Measurements from ENCODE around the gene PDCD11.

Gene PDCD11

DNA sequence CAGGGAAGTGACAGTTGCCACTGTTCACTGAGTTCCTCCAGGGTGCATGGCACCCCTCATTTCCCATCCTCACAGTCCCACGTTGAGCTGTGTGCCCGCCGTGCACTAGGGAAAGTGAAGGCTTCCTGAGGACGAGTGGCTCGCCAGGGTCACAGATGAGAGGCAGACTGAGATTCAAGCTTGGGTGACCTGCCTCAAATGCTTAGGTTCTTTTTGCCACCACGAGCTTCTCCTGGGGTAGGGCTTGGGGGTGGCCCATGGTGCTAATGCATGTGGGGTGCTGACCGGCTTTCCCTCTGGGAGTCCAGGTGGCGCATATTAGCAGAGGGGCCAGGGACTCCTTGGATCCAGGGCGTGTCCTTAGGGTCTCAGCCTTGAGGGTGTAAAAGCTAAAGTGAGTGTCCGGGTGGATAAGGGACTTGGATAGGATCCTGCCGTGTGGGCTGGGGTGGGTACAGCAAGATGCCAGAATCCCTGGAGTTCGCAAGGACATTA lies 53.8 kb downstream of the PDCD11 start:
- DNase-seq = no peak

DNA sequence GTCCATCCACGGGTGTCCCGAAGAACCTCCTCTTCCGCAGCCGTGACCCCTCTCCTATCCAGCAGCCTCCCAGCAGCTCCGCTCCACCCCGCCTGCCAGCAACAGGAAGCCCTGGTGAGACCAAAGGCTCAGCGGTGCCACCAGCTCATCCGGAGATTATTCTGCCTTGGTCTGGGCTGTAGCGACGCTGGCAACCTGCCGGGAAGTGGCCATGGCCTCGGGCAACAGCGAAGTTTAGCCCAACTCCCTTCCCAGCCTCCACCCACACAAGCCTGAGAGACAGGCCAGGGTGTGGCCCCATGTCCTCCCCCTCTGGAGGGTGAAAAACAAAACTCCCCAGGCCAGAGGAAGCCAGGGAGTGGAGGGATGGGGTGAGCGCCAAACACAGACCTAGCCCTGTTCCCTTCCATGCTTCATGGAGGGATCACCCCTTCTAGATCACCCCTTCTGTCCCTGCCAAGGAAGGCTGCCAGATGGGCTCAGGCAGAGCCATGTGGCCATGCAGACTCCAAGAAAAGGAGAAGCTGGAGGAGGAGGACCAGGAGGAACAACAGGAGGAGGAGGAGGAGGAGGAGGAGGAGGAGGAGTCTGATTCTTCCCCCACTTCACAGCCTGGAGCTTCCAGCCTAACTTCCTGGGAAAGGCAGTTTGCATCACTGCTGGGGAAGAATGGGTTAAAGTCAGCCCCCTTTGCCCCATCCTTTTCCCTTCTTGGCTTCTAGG lies 54.8 kb downstream of the PDCD11 start:
- DNase-seq = peak; percentile 55 to 71 (median 66)

DNA sequence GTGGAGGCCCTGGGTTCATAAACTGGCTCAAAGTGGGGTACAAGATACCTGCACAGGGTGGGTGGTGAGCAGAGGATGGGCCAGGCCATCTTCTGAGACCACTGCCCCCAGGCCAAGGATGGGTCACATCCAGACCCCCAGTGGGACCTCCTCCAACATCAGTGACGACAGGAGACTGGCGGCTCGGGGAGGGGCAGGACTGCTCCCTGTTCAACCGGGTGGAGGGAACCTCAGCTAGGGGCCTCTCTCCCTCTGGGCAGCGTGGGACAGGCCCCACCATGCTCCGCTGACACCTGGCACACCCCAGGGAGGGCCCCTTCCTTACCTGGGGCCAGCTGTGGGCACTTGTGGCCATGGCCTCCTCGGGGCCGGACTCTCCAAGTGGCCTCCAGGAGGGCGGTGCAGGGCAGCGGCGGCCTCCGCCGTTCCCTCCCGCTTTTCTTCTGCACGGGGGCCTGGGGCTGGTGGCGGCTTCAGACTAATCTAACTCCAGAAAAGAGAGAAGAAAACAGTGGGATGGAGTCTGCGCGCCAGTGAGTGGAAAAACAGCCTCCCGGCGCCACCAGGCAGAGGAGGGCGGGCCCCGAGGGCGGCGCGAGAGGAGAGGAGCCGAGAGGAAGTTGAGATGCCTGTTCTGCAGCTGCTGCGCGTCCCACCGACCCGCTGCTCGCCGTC lies 55.5 kb downstream of the PDCD11 start, which contains the start of gene CALHM2:
Gene CALHM2, minus strand, starts transcription at position 540 of the 675 bp plus-strand sequence. CDS start 2,429 bp downstream, outside the sequence.
- DNase-seq = peak; percentile 68 to 86 (median 69)

DNA sequence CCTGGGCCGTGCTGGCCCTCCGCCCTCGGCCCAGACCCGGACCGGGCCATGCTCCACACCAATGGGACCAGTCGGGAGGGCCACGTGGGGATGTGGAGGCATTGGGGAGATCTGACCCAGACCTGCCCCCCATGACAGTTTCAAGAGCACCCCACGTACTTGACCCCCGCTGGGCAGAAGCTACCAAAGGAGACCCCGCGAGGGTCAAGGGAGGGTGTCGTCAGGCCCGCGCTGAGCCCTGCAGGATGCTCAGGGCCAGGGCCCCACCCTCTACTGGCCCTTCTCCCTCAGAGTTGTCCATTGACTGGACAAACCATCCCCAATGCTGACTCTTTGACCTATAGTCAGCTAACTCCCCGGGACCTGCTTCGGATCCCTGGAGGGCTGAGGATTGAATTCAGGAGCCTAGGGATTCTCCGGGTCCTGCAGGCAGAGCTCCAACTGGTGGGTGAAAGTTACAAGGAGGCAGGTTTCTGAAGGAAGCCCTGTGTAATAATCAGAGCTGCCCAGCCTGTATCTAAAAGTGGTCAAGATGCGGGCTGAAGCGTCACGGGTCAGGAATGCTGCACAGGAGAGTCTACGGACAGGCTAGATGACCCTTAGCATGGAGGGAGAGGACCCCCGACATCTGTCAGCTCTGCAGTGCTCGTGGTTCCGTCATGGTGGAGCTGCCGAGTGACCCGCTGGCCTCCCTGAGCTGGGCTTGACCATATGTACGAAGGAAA lies 56.2 kb downstream of the PDCD11 start:
- DNase-seq = no peak

DNA sequence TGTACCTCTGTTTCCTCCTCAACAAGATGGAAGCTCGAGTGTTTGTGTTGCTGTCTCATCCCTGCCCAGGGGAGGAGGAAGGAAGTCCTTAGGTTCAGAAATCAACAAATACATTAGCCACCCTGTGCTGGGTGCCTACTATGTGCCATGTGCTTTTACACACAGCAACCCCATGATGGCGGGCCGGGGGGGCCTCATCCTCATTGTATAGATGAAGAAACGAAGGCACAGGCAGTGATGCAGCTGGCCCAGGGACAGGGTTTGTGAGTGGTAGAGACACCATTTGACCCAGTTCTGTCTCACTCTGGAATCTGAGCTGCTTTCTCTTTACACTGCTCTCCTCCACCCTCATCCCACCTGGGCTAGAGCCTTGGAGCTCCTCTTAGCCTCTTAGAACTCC lies 57.6 kb downstream of the PDCD11 start:
- DNase-seq = no peak

DNA sequence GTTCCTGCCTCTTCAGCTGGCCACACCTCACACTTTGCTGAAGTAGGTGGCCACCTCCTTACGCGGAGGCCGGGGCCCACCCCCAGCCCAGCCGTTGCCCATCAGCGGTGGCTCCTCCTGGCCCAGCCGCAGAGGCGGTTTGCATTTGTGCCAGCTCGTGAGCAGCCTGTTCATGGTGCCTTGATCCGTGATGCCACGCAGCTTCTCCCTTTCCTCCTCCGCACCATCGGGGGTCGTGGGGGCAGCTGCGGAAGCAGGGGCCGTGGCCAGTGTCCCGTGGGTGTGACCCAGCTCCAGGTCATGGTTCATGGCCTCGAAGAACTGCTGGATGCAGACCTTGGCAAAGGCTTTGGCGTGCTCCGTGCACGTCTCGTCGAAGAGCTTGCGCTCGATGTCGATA lies 58.8 kb downstream of the PDCD11 start:
- no peak for DNase-seq

DNA sequence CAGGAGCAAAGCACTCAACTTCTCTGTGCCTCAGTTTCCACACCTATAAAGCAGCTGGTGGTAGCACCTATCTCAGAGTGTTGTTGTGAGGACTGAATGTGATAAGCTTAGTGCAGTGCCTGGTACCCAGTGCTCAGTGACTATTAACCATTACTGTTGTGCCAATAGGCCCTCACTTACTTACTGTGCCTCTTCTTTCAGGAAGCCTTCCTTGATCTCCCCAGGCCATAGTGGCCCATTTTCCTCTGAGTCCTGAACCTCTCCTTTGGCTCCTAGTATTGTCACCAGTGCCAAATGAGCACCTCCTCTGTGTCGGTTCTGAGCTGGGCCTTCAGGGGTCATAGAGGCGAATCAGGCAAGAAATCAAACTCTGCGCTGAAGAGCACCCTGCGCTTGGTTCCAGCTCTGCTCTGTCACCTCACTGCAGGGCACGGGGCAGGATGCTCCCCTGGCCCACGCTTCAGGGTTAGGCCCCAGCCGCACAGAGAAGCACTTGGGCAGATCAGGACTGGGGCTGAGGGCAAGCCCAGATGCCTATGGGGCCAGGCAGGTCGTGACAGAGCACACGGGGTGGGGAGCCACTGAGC lies 59.7 kb downstream of the PDCD11 start:
- no peak for DNase-seq

DNA sequence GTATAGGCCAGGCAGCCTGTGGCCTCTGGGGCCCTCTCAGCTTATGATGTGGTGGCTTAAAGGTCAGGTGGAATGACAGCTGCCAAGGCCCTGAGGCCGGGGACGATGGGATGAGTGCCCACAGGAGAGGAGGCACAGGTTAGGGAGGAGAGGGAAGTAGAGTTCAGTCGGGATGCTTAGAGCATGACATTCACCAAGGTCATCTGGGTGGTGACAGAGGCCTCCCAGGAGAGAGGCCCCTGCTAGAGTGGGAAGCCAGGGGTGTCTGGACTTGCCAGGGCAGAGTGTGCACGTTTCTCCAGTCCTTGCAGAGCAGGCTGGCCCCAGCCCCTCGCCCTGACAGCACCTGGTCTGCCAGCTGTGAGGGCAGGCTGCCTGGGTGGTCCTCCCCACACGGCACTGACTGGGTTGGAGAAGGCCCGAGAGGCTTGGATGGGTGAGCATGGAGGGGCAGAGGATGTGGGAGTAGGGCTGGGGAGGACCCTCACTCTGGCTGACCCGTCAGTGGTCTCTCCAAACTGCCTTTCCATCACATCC lies 60.8 kb downstream of the PDCD11 start:
- no peak for DNase-seq

DNA sequence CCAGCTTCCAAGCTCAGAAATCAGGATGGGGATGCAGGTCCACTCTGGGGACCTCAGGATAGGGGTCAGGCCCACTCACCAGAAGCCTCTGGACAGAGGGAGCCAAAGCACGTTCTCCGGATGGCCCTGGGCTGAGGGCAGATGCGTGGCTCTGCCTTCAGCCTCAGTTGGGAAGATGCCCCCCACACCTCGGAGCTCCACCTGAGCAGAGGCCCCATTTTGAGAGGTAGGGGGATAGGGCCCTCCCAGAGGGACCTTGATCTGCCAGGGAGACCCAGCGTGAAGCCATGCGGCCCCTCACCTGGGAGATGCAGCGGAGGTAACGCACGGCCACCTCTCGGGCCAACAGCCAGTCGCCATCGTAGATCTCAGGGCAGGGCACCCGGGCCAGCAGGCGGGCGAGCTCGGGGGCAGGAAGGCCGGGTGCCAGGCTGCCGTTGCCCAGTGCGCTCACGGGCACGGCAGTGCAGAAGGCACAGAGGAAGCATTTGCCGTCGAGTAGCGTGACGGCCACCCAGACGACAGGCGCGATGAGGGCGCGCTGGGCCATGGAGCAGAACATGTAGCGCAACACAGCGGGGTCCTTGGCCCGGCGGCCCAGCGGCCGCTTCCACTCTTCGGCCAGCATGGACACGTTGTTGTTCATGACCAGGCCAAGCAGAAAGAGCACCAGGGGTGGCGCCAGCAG lies 61.6 kb downstream of the PDCD11 start:
- DNase-seq = no peak

DNA sequence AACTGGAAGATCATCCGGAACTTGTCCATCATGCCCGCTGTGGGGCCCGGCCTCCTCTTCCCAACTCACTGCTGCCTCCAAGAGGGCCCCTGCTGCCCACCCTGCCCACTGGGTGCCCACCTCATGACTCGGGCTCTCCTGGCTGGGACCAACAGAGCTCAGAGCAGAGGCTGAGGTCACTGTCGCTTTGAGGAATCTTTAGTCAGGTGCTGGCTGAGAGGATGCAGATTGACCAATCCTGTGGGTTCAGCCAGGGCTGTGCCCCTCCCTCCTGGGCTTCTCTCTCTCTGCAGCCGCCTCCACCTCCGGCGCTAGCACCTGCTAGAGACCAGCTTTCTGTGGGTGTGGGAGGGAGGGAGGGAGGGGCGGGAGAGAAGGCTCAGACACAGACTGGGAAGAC lies 62.3 kb downstream of the PDCD11 start, which contains the start of gene CALHM1:
Gene CALHM1, minus strand, starts transcription at position 181 of the 400 bp plus-strand sequence. Its CDS starts 149 bp downstream, at position 32.
- DNase-seq = peak; percentile 49 to 58 (median 57)

DNA sequence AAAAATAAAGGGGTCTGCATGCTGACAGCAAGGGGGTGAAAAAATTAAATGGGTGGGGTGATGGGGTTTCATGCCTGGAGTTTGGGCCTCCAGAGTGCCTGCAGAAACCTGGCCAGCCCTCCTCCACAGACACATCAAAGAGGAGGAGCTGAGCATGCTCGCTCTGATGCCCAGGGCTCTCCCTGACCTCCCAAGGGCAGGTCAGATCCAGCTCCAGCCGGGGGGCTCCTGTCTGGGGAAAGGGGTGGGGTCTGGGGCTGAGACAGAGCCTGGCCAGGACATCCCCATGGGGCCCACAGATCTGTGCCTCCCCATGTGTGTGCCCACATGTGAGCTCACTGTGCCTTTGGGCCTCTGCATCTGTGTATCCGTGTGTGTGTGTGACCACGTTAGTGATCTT lies 63.2 kb downstream of the PDCD11 start:
- DNase-seq = no peak

DNA sequence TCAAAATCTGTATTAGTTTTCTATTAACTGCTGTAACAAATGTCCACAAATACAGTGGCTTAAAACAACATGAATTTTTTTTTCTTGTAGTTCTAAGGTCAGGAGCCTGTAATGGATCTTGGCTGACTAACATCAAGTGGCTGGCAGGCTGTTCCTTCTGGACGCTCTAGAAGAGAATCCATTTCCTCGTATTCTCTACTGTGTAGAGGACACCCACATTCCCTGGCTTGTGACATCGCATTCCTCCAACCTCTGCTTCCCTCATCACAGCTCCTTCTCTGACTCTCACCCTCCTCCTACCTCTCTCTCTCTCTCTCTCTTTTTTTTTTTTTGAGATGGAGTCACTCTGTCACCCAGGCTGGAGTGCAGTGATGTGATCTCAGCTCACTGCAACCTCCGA lies 67.1 kb downstream of the PDCD11 start:
- DNase-seq = peak; percentile 64 to 73 (median 67)

DNA sequence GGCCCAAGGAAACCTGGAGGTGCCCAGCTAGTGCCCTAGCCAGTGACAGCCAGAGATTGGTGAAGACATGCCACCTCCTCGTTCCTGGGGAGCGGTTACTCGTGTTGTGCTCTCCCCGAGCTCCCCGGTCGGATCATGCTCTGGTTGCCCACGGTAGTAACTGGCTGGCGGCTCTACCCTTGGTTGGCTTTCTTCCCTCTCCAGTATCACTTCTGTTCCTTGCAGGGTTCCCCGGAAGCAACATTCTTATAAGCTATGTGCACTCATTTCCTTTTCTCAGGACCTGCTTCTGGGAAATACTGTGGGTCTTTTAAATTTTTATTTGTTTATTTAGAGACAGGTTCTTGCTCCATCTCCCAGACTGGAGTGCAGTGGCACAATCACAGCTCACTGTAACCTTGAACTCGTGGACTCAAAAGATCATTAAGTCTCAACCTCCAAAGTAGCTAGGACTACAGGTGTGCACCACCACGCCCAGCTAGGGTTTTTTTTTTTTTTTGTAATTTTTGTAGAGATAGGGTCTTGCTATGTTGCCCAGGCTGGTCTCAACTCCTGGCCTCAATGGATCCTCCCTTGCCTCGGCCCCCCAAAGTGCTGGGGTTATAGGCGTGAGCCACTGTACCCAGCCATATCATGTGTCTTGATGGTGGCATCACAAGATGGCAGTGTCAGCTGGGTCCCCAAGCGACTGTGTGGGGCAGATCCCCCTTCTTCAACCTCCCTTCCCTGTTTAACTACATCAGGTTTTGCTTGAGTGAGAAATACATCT lies 69.2 kb downstream of the PDCD11 start:
- DNase-seq = peak; percentile 74 to 88 (median 76)

DNA sequence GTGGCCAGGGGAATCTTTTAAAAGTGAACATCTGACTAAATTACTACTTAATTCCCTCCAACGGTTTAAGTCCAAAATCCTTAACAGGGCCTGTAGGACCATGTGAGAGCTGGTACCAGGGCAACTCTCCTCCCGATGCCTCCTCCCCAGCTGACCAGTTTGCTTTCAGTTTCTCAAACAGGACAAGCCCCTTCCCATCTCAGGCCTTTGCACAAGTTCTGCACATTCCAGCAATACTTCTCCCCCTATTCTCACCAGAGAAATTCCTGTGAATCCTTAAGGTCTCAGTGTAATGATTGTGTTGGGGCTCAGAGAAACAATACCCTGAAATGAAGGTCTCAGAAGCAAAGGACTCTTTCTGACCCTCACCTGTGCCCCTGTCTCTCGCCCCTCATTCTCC lies 70.3 kb downstream of the PDCD11 start:
- peak in 1 of 3 donors; percentile 29 for DNase-seq

DNA sequence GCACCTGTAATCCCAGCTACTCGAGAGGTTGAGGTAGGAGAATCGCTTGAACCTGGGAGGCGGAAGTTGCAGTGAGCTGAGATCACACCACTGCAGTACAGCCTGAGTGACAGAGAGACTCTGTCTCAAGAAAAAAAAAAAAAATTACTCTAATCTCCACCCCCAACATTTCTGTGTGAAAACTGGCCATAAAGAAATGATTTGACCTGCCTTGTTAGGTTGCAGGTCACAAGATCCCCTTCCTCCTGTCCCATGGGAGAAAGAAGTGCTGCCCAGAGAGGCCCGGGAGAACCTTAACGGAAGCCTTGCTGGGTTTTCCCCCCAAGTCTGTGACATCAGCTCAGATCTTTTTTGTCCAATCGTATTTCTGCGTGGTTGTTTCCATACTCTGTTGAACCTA lies 71.0 kb downstream of the PDCD11 start:
- peak; percentile 42 to 56 (median 47) for DNase-seq

DNA sequence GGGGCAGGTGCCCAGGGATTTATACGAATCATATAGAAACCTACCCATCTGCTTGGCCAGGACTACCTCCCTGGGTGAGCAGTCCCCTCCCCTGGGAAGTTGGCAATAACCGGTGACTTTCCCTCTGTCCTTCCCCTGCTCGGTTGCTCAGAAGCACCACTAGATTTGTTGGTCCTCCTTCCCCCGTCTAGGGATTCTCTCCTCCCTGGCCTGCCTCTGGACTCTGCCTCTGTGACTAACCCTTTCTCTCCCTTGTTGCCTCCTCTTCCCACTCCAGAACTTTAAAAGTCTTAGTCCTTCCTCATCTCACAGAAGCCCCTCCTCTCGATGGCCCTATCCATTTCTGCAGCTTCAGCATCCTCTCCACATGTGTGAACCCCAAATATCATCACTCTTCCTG lies 72.8 kb downstream of the PDCD11 start:
- peak; percentile 56 to 71 (median 62) for DNase-seq

DNA sequence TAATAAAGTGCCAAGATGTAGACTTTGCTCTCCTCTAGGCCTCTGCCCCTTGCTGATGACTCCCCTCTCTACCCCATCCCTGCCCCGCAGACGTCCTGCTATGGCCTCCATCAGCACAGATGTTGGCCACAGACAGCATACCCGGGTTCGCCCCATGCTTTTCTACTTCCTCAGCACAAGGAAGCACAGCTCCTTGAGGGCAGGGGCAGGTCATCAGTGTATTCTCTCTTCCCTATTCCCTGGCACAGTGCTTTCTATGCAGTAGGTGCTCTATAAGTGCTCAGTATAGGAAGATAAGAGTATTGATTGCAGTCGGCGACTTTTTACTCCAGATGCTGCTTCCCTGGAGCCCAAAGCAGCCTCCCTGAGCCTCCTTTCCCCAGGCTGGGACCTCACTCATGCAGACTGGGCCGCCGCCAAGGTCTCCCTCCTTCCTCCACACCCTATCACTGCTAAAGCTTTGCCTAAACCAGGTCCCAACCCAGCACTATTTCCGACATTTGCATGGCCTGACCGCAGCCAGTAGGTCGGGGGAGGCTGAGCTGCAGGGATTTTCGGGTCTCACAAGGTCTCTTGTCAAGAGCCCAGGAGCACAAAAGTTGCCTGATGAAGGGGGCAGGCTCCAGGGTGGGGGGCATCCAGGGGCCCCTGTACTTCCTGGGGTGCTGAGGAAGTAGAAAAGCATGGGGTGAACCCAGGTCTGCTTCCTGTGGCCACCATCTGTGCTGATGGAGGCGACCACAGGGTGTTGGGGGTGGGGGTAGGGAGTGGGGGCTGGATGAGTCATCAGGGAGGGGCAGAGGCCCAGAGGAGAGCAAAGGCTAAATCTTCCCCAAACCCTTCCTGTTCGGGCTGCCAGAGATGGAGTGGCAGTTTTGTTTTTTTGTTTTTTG lies 74.6 kb downstream of the PDCD11 start:
- peak; percentile 54 to 67 (median 60) for DNase-seq

DNA sequence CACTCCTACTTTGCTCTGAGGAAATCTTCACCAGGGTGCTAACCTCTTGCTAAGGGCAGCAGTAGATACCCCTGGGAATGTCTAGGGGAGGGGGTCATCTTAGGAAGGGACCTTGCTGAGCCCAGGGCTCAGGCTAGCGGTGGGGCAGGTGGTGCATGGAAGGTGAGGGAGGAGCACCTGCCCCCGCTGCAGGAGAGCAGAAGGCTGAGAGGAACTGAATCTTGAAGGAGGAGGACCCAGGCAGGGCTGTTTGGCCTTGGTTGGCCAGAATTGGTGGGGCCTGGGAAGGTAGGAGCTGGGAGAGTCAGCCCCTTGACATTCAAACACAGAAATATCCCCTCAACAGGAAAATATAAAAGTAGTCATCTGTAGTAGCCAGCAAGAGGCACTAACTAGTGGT lies 75.6 kb downstream of the PDCD11 start:
- no peak for DNase-seq

DNA sequence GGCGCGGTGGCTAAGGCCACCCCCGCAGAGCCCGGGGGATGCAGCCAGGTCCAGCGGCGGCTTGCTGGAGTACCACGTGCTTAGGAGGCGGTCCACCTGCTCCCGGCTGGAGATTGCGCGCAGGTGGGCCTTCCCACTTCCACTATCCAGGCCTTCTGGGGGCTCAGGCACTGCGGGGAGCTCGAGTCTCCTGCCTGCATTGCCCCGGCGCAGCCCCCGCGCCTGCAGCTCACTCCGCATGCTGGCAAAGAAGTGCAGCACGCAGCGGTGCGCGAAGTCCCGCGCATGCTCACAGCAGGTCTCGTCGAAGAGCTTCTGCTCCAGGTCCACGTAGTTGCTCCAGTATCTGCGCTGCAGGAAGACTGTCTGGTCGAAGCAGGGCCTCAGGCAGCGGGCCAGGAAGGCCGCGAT lies 76.8 kb downstream of the PDCD11 start:
- no peak for DNase-seq

DNA sequence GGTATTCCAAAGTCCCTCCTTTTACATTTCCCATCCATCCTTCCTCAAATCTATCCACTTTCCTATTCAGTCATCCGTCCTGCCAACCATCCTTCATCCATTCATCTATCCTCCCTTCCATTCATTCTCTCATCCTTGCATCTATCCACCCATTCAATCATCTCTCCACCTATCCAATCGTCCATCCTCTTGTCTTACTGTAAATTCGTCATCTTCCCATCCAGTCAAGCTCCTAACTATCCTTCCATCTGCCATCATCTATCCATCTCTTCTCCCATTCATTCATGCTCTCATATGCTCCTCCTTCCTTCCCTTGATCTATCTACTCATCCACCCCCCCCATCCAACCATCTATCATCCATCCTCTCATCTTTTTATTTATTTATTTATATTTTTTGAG lies 77.7 kb downstream of the PDCD11 start:
- no peak for DNase-seq
